Measurements from ENCODE around the gene GALNT2.

DNA sequence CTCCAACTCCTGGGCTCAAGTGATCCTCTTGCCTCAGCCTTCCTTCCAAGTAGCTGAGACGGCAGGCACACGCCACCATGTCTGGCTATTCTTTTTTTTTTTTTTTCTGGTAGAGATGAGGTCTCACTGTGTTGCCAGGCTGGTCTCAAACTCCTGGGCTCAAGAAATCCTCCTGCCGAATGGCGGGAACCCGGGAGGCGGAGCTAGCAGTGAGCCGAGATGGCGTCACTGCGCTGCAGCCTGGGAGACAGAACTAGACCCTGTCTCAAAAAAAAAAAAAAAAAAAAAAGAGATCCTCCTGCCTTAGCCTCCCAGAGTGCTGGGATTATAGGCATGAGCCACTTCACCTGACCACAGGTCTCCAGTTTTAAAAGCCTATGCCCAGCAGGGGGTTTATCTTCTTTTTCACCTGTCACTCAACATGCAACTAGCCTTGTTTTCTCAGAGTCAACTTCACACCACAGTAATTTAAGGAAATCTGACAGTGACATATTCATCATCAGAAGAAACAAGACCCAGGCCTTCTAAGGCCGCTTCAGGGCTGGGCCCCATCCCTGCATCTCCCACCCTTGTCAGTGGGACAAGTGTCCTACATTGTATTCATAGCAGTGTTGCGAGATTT, 38.3 kb upstream of the GALNT2 start:
- TF ChIP-seq, protein P1, sequence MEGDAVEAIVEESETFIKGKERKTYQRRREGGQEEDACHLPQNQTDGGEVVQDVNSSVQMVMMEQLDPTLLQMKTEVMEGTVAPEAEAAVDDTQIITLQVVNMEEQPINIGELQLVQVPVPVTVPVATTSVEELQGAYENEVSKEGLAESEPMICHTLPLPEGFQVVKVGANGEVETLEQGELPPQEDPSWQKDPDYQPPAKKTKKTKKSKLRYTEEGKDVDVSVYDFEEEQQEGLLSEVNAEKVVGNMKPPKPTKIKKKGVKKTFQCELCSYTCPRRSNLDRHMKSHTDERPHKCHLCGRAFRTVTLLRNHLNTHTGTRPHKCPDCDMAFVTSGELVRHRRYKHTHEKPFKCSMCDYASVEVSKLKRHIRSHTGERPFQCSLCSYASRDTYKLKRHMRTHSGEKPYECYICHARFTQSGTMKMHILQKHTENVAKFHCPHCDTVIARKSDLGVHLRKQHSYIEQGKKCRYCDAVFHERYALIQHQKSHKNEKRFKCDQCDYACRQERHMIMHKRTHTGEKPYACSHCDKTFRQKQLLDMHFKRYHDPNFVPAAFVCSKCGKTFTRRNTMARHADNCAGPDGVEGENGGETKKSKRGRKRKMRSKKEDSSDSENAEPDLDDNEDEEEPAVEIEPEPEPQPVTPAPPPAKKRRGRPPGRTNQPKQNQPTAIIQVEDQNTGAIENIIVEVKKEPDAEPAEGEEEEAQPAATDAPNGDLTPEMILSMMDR (IDR thresholded peaks at IDR 0.05) = no peak
- no peak for TF ChIP-seq POLR2A (IDR thresholded peaks at IDR 0.05)
- no peak for TF ChIP-seq EP300 (IDR thresholded peaks at IDR 0.05)

All from tibial nerve (tissue), 4 donors.